ENCODE measurements around the gene ZNF511. TPM values are rescaled to one million over a fixed set of nuclear protein-coding genes. Genes with fewer than 3 reads are reported as not detected.

The ZNF511 gene
- total and polyA plus RNA-seq, 4 donors = 13.7 to 31.8 (median 24.2) TPM

- TF ChIP-seq HNF4A (conservative IDR thresholded peaks at IDR 0.05) (no peak), FOXA2 (IDR thresholded peaks at IDR 0.05) (no peak), ZBTB33 (IDR thresholded peaks at IDR 0.05) (no peak), FOXA1 (IDR thresholded peaks at IDR 0.05) (no peak)
These were observed 29.1 kb upstream of the ZNF511 start (continued) for GRCh38 chr10:133279326-133280226.

- H3K4me3 ChIP-seq (ENCODE audit: low read depth in 1 of 3, low read length in 3 of 3) = no peak overlapping the region
- no peak overlapping the region for H3K9ac ChIP-seq (ENCODE audit: low read depth in 1 of 2, low read length in 2 of 2)
- DNase-seq (ENCODE audit: low spot score) = no peak
- no peaks in the 10 kb centered on the region for H3K27me3 ChIP-seq (ENCODE audit: control insufficient read depth in 4 of 4, insufficient read depth in 4 of 4, low read length in 3 of 4)
- H3K36me3 ChIP-seq (ENCODE audit: control insufficient read depth in 4 of 4, insufficient read depth in 3 of 4, low read depth in 1 of 4, low read length in 3 of 4) = peaks cover 22 to 55% (median 34%) of the 10 kb centered on the region in 4 donors
- H3K9me3 ChIP-seq (ENCODE audit: control insufficient read depth in 4 of 4, low read length in 3 of 4) = no peaks in the 10 kb centered on the region
- no peak for TF ChIP-seq ATF3 (IDR thresholded peaks at IDR 0.05)
- TF ChIP-seq YY1 (IDR thresholded peaks at IDR 0.05) = no peak
- TF ChIP-seq JUND (IDR thresholded peaks at IDR 0.05) = no peak
- no peak for TF ChIP-seq EGR1 (IDR thresholded peaks at IDR 0.05; ENCODE audit: low read depth in 2 of 2)
- TF ChIP-seq HNF4A (conservative IDR thresholded peaks at IDR 0.05) = no peak
- no peak for TF ChIP-seq ZBTB33 (IDR thresholded peaks at IDR 0.05)
- TF ChIP-seq SP1 (IDR thresholded peaks at IDR 0.05) = no peak
- no peak for TF ChIP-seq RAD21 (IDR thresholded peaks at IDR 0.05)
- no peak for TF ChIP-seq FOXA1 (IDR thresholded peaks at IDR 0.05)
- no peak for TF ChIP-seq FOXA2 (IDR thresholded peaks at IDR 0.05)
- TF ChIP-seq NR2F2 (IDR thresholded peaks at IDR 0.05) = no peak
- TF ChIP-seq REST (IDR thresholded peaks at IDR 0.05) = no peak
- TF ChIP-seq TAF1 (conservative IDR thresholded peaks at IDR 0.05) = no peak
- TF ChIP-seq CTCF (IDR thresholded peaks at IDR 0.05; ENCODE audit: low read depth, low read length, missing input control) = no peak
- TF ChIP-seq RXRA (IDR thresholded peaks at IDR 0.05) = no peak
- H3K27ac ChIP-seq (ENCODE audit: low read depth in 1 of 2, low read length in 2 of 2) = peak overlapping the region in 1 of 2 donors; percentile 64
- WGBS = 91% methylated on average over 10 of the region's 10 CpGs
- H3K4me1 ChIP-seq (ENCODE audit: control insufficient read depth in 4 of 4, insufficient read depth in 4 of 4, low read length in 3 of 4) = peaks cover 12 to 36% (median 27%) of the 10 kb centered on the region in 4 donors
These were observed 28.2 kb upstream of the ZNF511 start for GRCh38 chr10:133280391-133281059.
